Retinal pigment epithelial cell (primary cell): Measurements from ENCODE around the gene SCYGR3.
A peak's percentile ranks its signal among the peaks of the same experiment; 100 is the strongest.

Experiments
- DNase-seq: peaks from one replicate; pipeline ENCODE4 v3.0.0-alpha.2; 2010; ENCODE audit warnings: low read depth
- H3K4me3 ChIP-seq: 2 replicates; pipeline ENCODE4 v1.5.1; 2011; ENCODE audit warnings: mild to moderate bottlenecking, low read length, control low read depth, moderate library complexity
- TF ChIP-seq, protein P1 (sequence below): conservative IDR thresholded peaks from 2 replicates; pipeline ENCODE4 v1.5.1; 2011; ENCODE audit warnings: low read depth, low read length, control low read depth, inconsistent platforms

SCYGR3 gene

GRCh38 chr2:227626580-227627151 is 12.0 kb upstream of the SCYGR3 start:
- H3K4me3 ChIP-seq, result no peak overlapping the region
- TF ChIP-seq, protein P1, sequence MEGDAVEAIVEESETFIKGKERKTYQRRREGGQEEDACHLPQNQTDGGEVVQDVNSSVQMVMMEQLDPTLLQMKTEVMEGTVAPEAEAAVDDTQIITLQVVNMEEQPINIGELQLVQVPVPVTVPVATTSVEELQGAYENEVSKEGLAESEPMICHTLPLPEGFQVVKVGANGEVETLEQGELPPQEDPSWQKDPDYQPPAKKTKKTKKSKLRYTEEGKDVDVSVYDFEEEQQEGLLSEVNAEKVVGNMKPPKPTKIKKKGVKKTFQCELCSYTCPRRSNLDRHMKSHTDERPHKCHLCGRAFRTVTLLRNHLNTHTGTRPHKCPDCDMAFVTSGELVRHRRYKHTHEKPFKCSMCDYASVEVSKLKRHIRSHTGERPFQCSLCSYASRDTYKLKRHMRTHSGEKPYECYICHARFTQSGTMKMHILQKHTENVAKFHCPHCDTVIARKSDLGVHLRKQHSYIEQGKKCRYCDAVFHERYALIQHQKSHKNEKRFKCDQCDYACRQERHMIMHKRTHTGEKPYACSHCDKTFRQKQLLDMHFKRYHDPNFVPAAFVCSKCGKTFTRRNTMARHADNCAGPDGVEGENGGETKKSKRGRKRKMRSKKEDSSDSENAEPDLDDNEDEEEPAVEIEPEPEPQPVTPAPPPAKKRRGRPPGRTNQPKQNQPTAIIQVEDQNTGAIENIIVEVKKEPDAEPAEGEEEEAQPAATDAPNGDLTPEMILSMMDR, result no peak
- DNase-seq, result no peak

GRCh38 chr2:227625420-227625819 is 10.8 kb upstream of the SCYGR3 start:
- TF ChIP-seq, protein P1, result no peak
- H3K4me3 ChIP-seq, result no peak overlapping the region
- no peak for DNase-seq

GRCh38 chr2:227623226-227623625 is 8.6 kb upstream of the SCYGR3 start:
- TF ChIP-seq, protein P1, result no peak
- peak; percentile 11 for DNase-seq

GRCh38 chr2:227617316-227618230 is 2.9 kb upstream of the SCYGR3 start, which contains the start of gene SCYGR4:
TSS of gene SCYGR4 (plus strand) at chr2:227617498. CDS start at chr2:227617498, 0 bp downstream.
- DNase-seq, result no peak
- H3K4me3 ChIP-seq, result no peak within 1 kb of the TSS
- TF ChIP-seq, protein P1, result no peak

More at GRCh38 chr2:227623226-227623625, 8.6 kb upstream of the SCYGR3 start:
- no peak overlapping the region for H3K4me3 ChIP-seq

GRCh38 chr2:227616631-227617030 is 2.0 kb upstream of the SCYGR3 start:
- no peak overlapping the region for H3K4me3 ChIP-seq
- TF ChIP-seq, protein P1, result no peak
- no peak for DNase-seq

DNA sequence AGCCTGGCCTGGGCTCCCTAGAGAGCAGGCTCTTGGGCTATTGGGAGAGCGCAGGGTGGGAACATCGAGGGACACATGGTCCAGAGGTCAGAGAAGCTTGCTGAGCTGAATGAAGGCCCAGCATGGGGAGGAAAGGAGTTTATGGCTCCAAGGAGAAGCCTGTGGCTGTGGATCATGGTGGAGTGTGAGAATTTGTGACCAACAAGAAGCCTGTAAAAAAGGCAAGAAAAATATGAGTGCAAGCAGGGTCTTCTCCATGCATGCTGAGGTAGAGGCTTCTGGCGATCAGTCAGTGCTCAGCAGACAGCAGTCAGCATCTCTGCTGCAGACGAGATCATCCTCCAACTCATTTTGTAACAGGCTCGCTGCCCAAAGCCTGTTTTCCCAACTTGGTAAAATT is 1.3 kb upstream of the SCYGR3 start:
- no peak overlapping the region for H3K4me3 ChIP-seq

More for the DNA sequence above, 1.3 kb upstream of the SCYGR3 start:
- DNase-seq, result no peak
- TF ChIP-seq, protein P1, result no peak
